Sigmoid colon (tissue), 4 donors: ENCODE results near the gene FOXR1.

Source experiments
- CTCF ChIP-seq, 4 experiments: fragments of 450-650 bp in 3 of 4; fragments of 200-600 bp in 1 of 4; IDR thresholded peaks; one replicate each; pipeline ENCODE4 v1.5.1; 2016 to 2019; ENCODE audit warnings: antibody characterized with exemption in 4 of 4, mild to moderate bottlenecking in 3 of 4, moderate library complexity in 2 of 4
- EP300 ChIP-seq, 4 donors: sonication (generic); formaldehyde crosslinking; IDR thresholded peaks; one replicate each; pipeline ENCODE4 v1.6.1; 2017; ENCODE audit warnings: antibody characterized with exemption in 4 of 4
- POLR2AphosphoS5 ChIP-seq, 4 donors: sonication (generic); formaldehyde crosslinking; IDR thresholded peaks; one replicate each; pipeline ENCODE4 v1.6.1; 2017; ENCODE audit warnings: antibody characterized with exemption in 4 of 4

GRCh38 chr11:119024430-119025098 is 53.0 kb downstream of the FOXR1 start:
- no peak for TF ChIP-seq POLR2AphosphoS5 (IDR thresholded peaks at IDR 0.05)
- TF ChIP-seq CTCF (IDR thresholded peaks at IDR 0.05) = no peak
- TF ChIP-seq EP300 (IDR thresholded peaks at IDR 0.05) = no peak
